Fibroblast of the conjunctiva (primary cell): ENCODE results near the gene LINGO1.

Experiments
- DNase-seq: peaks from one replicate; pipeline ENCODE4 v3.0.0-alpha.2; 2010; ENCODE audit warnings: low read depth

Gene LINGO1

GRCh38 chr15:77595231-77595630 lies 37.5 kb downstream of the LINGO1 start:
- DNase-seq: no peak

- DNase-seq: no peak
Observed at GRCh38 chr15:77592758-77593157, 40.0 kb downstream of the LINGO1 start.

GRCh38 chr15:77591968-77592613 lies 40.6 kb downstream of the LINGO1 start:
- no peak for DNase-seq

- no peak for DNase-seq
Observed at GRCh38 chr15:77589839-77590238, 42.9 kb downstream of the LINGO1 start.

GRCh38 chr15:77588126-77588525 lies 44.6 kb downstream of the LINGO1 start:
- no peak for DNase-seq

GRCh38 chr15:77584691-77585090 lies 48.0 kb downstream of the LINGO1 start:
- DNase-seq: no peak

GRCh38 chr15:77584201-77584600 lies 48.5 kb downstream of the LINGO1 start:
- no peak for DNase-seq

GRCh38 chr15:77582763-77583162 lies 49.9 kb downstream of the LINGO1 start:
- DNase-seq: no peak

GRCh38 chr15:77581896-77582569 lies 50.7 kb downstream of the LINGO1 start:
- no peak for DNase-seq

GRCh38 chr15:77580996-77581682 lies 51.6 kb downstream of the LINGO1 start:
- DNase-seq: no peak

GRCh38 chr15:77579498-77580188 lies 53.1 kb downstream of the LINGO1 start:
- DNase-seq: no peak

- DNase-seq: no peak
Observed at GRCh38 chr15:77578641-77579372, 53.9 kb downstream of the LINGO1 start.

GRCh38 chr15:77577366-77577950 lies 55.3 kb downstream of the LINGO1 start:
- DNase-seq: no peak

- no peak for DNase-seq
Observed at GRCh38 chr15:77576538-77576937, 56.2 kb downstream of the LINGO1 start.

GRCh38 chr15:77575203-77575934 lies 57.3 kb downstream of the LINGO1 start:
- DNase-seq: no peak

- no peak for DNase-seq
Observed at GRCh38 chr15:77574521-77575202, 58.0 kb downstream of the LINGO1 start.

- DNase-seq: no peak
Observed at GRCh38 chr15:77573802-77574201, 58.9 kb downstream of the LINGO1 start.

- DNase-seq: no peak
Observed at GRCh38 chr15:77572186-77572585, 60.5 kb downstream of the LINGO1 start.

GRCh38 chr15:77571741-77572140 lies 61.0 kb downstream of the LINGO1 start:
- DNase-seq: no peak

GRCh38 chr15:77571181-77571580 lies 61.5 kb downstream of the LINGO1 start:
- no peak for DNase-seq
